Nephron (organoid): ENCODE measurements around the gene TBL2.
"Not testable (repeated sequence)": the region's sequence is repeated elsewhere in the genome, so short reads cannot be mapped to it uniquely, and the experiment has no call there.

Experiments used
- H3K27ac Mint-ChIP-seq, 3 experiments: 2 replicates each; pipeline ENCODE4 v1.8.0; 2020; ENCODE audit warnings: mixed read lengths in 3 of 3, mild to moderate bottlenecking in 2 of 3, moderate library complexity in 1 of 3
- H3K27me3 Mint-ChIP-seq: 2 replicates; pipeline ENCODE4 v1.8.0; 2021; ENCODE audit warnings: low read depth, mild to moderate bottlenecking, moderate library complexity, mixed read lengths
- H3K36me3 Mint-ChIP-seq: 2 replicates; pipeline ENCODE4 v1.8.0; 2020; ENCODE audit warnings: low read depth, mixed read lengths
- H3K4me1 Mint-ChIP-seq: 2 replicates; pipeline ENCODE4 v1.8.0; 2020; ENCODE audit warnings: mixed read lengths
- H3K4me3 Mint-ChIP-seq, 3 experiments: 2 replicates each; pipeline ENCODE4 v1.8.0; 2020; ENCODE audit warnings: mild to moderate bottlenecking in 3 of 3, mixed read lengths in 3 of 3, moderate library complexity in 2 of 3
- H3K9me3 Mint-ChIP-seq: 2 replicates; pipeline ENCODE4 v1.8.0; 2020; ENCODE audit warnings: mixed read lengths
- CTCF ChIP-seq, 3 experiments: fragments of 200-600 bp; sonication (generic); IDR thresholded peaks; one replicate each; pipeline ENCODE4 v1.5.0; 2021; ENCODE audit warnings: antibody characterized with exemption in 3 of 3; ENCODE audit not compliant: unreplicated experiment in 3 of 3

TBL2 gene

GRCh38 chr7:73572767-73573186, 5.6 kb downstream of the TBL2 start:
- Mint-ChIP-seq H3K4me1 (peaks cover 9% of the 10 kb centered on the region), H3K27ac (no peak overlapping the region), H3K36me3 (peaks cover 61% of the 10 kb centered on the region), H3K9me3 (no peaks in the 10 kb centered on the region), H3K4me3 (no peak overlapping the region), H3K27me3 (no peaks in the 10 kb centered on the region)
- no peak for TF ChIP-seq CTCF (IDR thresholded peaks at IDR 0.05; ENCODE audit: unreplicated experiment in 3 of 3)

GRCh38 chr7:73570977-73571376, 7.4 kb downstream of the TBL2 start:
- no peak for TF ChIP-seq CTCF (IDR thresholded peaks at IDR 0.05; ENCODE audit: unreplicated experiment in 3 of 3)
- peaks cover 56% of the 10 kb centered on the region for H3K36me3 Mint-ChIP-seq
- no peaks in the 10 kb centered on the region for H3K27me3 Mint-ChIP-seq
- no peaks in the 10 kb centered on the region for H3K9me3 Mint-ChIP-seq
- H3K4me3 Mint-ChIP-seq = no peak overlapping the region
- no peaks in the 10 kb centered on the region for H3K4me1 Mint-ChIP-seq
- no peak overlapping the region for H3K27ac Mint-ChIP-seq

GRCh38 chr7:73570521-73570920, 7.9 kb downstream of the TBL2 start:
- Mint-ChIP-seq H3K36me3 (peaks cover 56% of the 10 kb centered on the region), H3K9me3 (no peaks in the 10 kb centered on the region), H3K27me3 (no peaks in the 10 kb centered on the region), H3K27ac (no peak overlapping the region), H3K4me1 (no peaks in the 10 kb centered on the region), H3K4me3 (no peak overlapping the region)
- TF ChIP-seq CTCF (IDR thresholded peaks at IDR 0.05; ENCODE audit: unreplicated experiment in 3 of 3) = no peak

- peaks cover 50% of the 10 kb centered on the region for H3K36me3 Mint-ChIP-seq
- no peak for TF ChIP-seq CTCF (IDR thresholded peaks at IDR 0.05; ENCODE audit: unreplicated experiment in 3 of 3)
- H3K27ac Mint-ChIP-seq = no peak overlapping the region
- no peaks in the 10 kb centered on the region for H3K9me3 Mint-ChIP-seq
- H3K27me3 Mint-ChIP-seq = no peaks in the 10 kb centered on the region
- H3K4me3 Mint-ChIP-seq = no peak overlapping the region
- no peaks in the 10 kb centered on the region for H3K4me1 Mint-ChIP-seq
Measured at GRCh38 chr7:73569042-73569608, 9.3 kb downstream of the TBL2 start.

- Mint-ChIP-seq H3K36me3 (peaks cover 39% of the 10 kb centered on the region), H3K9me3 (no peaks in the 10 kb centered on the region), H3K4me3 (no peak overlapping the region), H3K27ac (no peak overlapping the region), H3K4me1 (no peaks in the 10 kb centered on the region), H3K27me3 (no peaks in the 10 kb centered on the region)
- no peak for TF ChIP-seq CTCF (IDR thresholded peaks at IDR 0.05; ENCODE audit: unreplicated experiment in 3 of 3)
Measured at GRCh38 chr7:73567846-73568685, 10.3 kb downstream of the TBL2 start.

GRCh38 chr7:73567140-73567539, 11.2 kb downstream of the TBL2 start:
- no peaks in the 10 kb centered on the region for H3K9me3 Mint-ChIP-seq
- H3K27me3 Mint-ChIP-seq = no peaks in the 10 kb centered on the region
- no peak for TF ChIP-seq CTCF (IDR thresholded peaks at IDR 0.05; ENCODE audit: unreplicated experiment in 3 of 3)
- peaks cover 30% of the 10 kb centered on the region for H3K36me3 Mint-ChIP-seq
- no peak overlapping the region for H3K4me3 Mint-ChIP-seq
- H3K27ac Mint-ChIP-seq = no peak overlapping the region
- no peaks in the 10 kb centered on the region for H3K4me1 Mint-ChIP-seq

- H3K4me1 Mint-ChIP-seq = not testable (repeated sequence)
- peaks cover 26% of the 10 kb centered on the region for H3K36me3 Mint-ChIP-seq
Measured at GRCh38 chr7:73566431-73566830, 11.9 kb downstream of the TBL2 start.

More at GRCh38 chr7:73566431-73566830, 11.9 kb downstream of the TBL2 start:
- not testable (repeated sequence) for H3K9me3 Mint-ChIP-seq, H3K27me3 Mint-ChIP-seq, H3K4me3 Mint-ChIP-seq, H3K27ac Mint-ChIP-seq
